HepG2 (cell line): ENCODE results near the gene NSF. TPM values are rescaled to one million over a fixed set of nuclear protein-coding genes. Genes with fewer than 3 reads are reported as not detected.

Experiments
- ARHGAP35 ChIP-seq: sonication (generic); formaldehyde crosslinking; IDR thresholded peaks from 2 replicates; pipeline ENCODE4 v1.9.0; 2022; ENCODE audit warnings: mild to moderate bottlenecking, inconsistent platforms, moderate library complexity, missing genetic modification reagents, borderline replicate concordance
- ATF1 ChIP-seq: IDR thresholded peaks from 2 replicates; pipeline ENCODE4 v1.6.1; 2016; ENCODE audit warnings: mild to moderate bottlenecking, control low read depth
- PATZ1 ChIP-seq: sonication (generic); formaldehyde crosslinking; IDR thresholded peaks from 2 replicates; pipeline ENCODE4 v1.4.0; 2020; ENCODE audit warnings: missing genetic modification reagents
- REXO4 ChIP-seq: sonication (generic); formaldehyde crosslinking; IDR thresholded peaks from 2 replicates; pipeline ENCODE4 v1.8.0; 2022; ENCODE audit warnings: missing genetic modification reagents, mild to moderate bottlenecking, borderline replicate concordance
- SMYD3 ChIP-seq: sonication (generic); formaldehyde crosslinking; IDR thresholded peaks from 2 replicates; pipeline ENCODE4 v1.8.1; 2023; ENCODE audit warnings: mild to moderate bottlenecking, missing genetic modification reagents
- SP4 ChIP-seq: sonication (generic); formaldehyde crosslinking; IDR thresholded peaks from 2 replicates; pipeline ENCODE4 v1.8.1; 2023; ENCODE audit warnings: mild to moderate bottlenecking, missing genetic modification reagents
- SP5 ChIP-seq: IDR thresholded peaks from 2 replicates; pipeline ENCODE4 v1.6.1; 2016; ENCODE audit warnings: low read depth, borderline replicate concordance
- TAF15 ChIP-seq: fragments of 200-400 bp; formaldehyde crosslinking; IDR thresholded peaks from one replicate; pipeline ENCODE4 v1.6.1; 2018; ENCODE audit warnings: mild to moderate bottlenecking, low read depth, low read length; ENCODE audit not compliant: poor library complexity, severe bottlenecking
- TEAD3 ChIP-seq: optimal IDR thresholded peaks from 2 replicates; pipeline ENCODE3; 2016; ENCODE audit warnings: borderline replicate concordance
- WIZ ChIP-seq: sonication (generic); formaldehyde crosslinking; IDR thresholded peaks from 2 replicates; pipeline ENCODE4 v1.5.1; 2020; ENCODE audit warnings: mild to moderate bottlenecking, missing genetic modification reagents
- ZFP37 ChIP-seq: sonication (generic); formaldehyde crosslinking; IDR thresholded peaks from 2 replicates; pipeline ENCODE4 v1.4.0; 2020; ENCODE audit warnings: missing genetic modification reagents, borderline replicate concordance
- ZNF160 ChIP-seq: sonication (generic); formaldehyde crosslinking; IDR thresholded peaks from 2 replicates; pipeline ENCODE4 v1.8.0; 2022; ENCODE audit warnings: mild to moderate bottlenecking, inconsistent platforms, missing genetic modification reagents
- ZNF3 ChIP-seq: IDR thresholded peaks from 2 replicates; pipeline ENCODE4 v1.7.0; 2017; ENCODE audit warnings: inconsistent platforms
- ZNF367 ChIP-seq: sonication (generic); formaldehyde crosslinking; IDR thresholded peaks from 2 replicates; pipeline ENCODE4 v1.4.0; 2020; ENCODE audit warnings: missing genetic modification reagents, borderline replicate concordance
- ZNF768 ChIP-seq: sonication (generic); formaldehyde crosslinking; IDR thresholded peaks from 2 replicates; pipeline ENCODE4 v1.4.0; 2020; ENCODE audit warnings: missing genetic modification reagents
- ZNF777 ChIP-seq: sonication (generic); formaldehyde crosslinking; IDR thresholded peaks from 2 replicates; pipeline ENCODE4 v1.4.0; 2020; ENCODE audit warnings: missing genetic modification reagents
- polyA plus RNA-seq, 8 experiments: library from polyadenylated mRNA; depleted of rRNA in 3 of 8; stranded (reverse) in 7 of 8; unstranded in 1 of 8; fragments of >200 nt; fragmentation: Illumina TruSeq in 4 of 8; extraction: Trizol in 4 of 8; gene quantifications; 2 replicates each; pipeline versions ENCODE4 v1.2.1 to v1.2.3, GENCODE V29; 2011 to 2016; ENCODE audit warnings: low read depth in 4 of 8, missing spikeins in 1 of 8, mixed read lengths in 1 of 8; ENCODE audit not compliant: insufficient read depth in 1 of 8
- total RNA-seq, 5 experiments: library from RNA; depleted of rRNA; stranded (reverse); fragments of >200 nt; fragmentation: Illumina TruSeq; extraction: Trizol; gene quantifications; 2 replicates each; pipeline ENCODE4 v1.2.3, GENCODE V29; 2016; ENCODE audit warnings: low read depth in 1 of 5
- TF ChIP-seq, protein P1 (sequence below): sonication (generic); formaldehyde crosslinking; conservative IDR thresholded peaks from 2 replicates; pipeline ENCODE4 v1.4.0; 2020; ENCODE audit warnings: missing genetic modification reagents
- TF ChIP-seq, protein P2 (sequence below): sonication (generic); formaldehyde crosslinking; IDR thresholded peaks from 2 replicates; pipeline ENCODE4 v1.4.0; 2020; ENCODE audit warnings: missing genetic modification reagents

Gene NSF
- total and polyA plus RNA-seq, 2 of the 13 experiments (the other 11 are each of a cell fraction or from before 2014, with no cell fraction given), result 21.9 to 37.8 TPM

DNA sequence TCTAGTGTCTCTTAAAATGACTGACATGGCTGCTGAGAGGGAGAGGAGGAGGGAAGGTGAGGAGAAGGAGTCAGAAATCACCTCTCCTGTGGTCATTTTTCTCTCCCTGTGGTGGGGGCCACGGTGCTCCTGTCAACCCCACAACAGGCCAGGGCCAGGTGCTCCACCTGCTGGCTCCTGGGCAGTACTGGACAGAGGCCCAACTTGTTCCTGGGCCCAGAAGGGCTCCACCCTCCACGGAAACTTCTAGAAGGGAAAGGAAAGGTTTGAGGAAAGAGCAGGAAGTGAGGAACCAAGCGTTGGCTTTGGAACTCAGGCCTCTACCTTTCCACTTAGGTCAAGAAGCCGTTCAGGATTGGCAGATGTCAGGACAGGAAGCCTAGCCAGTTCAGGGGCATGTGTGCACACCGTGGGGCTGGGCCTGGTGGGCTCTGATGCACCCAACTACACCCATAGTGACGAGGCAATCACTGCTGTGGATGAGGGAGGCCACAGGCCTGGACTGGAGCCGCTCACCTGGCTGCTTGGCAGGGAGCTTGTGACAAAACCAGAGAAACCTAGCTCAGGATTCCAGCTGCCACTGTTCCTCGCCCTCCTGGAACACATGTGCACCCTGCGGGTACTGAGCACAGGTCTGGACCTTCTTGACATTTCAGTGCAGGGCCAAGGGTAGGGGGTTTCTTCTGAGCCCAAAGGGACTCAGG lies 191.9 kb downstream of the NSF start (continued):
- peak; percentile 98 for TF ChIP-seq PATZ1 (CRISPR knock-in tag)
- TF ChIP-seq ARHGAP35, result 0 out of 2 replicates have a peak, but pooled peaks have one; percentile 25
- no peak for TF ChIP-seq ZNF160
- no peak for TF ChIP-seq ZNF367 (CRISPR knock-in tag)
- TF ChIP-seq, protein P1, sequence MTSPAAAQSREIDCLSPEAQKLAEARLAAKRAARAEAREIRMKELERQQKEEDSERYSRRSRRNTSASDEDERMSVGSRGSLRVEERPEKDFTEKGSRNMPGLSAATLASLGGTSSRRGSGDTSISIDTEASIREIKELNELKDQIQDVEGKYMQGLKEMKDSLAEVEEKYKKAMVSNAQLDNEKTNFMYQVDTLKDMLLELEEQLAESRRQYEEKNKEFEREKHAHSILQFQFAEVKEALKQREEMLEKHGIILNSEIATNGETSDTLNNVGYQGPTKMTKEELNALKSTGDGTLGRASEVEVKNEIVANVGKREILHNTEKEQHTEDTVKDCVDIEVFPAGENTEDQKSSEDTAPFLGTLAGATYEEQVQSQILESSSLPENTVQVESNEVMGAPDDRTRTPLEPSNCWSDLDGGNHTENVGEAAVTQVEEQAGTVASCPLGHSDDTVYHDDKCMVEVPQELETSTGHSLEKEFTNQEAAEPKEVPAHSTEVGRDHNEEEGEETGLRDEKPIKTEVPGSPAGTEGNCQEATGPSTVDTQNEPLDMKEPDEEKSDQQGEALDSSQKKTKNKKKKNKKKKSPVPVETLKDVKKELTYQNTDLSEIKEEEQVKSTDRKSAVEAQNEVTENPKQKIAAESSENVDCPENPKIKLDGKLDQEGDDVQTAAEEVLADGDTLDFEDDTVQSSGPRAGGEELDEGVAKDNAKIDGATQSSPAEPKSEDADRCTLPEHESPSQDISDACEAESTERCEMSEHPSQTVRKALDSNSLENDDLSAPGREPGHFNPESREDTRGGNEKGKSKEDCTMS (CRISPR knock-in tag), result no peak
- no peak for TF ChIP-seq ATF1 (CRISPR knock-in tag)
- TF ChIP-seq SMYD3 (CRISPR knock-in tag), result no peak
- TF ChIP-seq TEAD3 (CRISPR knock-in tag), result no peak
- TF ChIP-seq ZNF768 (CRISPR knock-in tag), result no peak
- no peak for TF ChIP-seq SP4 (CRISPR knock-in tag)
- TF ChIP-seq, protein P2, sequence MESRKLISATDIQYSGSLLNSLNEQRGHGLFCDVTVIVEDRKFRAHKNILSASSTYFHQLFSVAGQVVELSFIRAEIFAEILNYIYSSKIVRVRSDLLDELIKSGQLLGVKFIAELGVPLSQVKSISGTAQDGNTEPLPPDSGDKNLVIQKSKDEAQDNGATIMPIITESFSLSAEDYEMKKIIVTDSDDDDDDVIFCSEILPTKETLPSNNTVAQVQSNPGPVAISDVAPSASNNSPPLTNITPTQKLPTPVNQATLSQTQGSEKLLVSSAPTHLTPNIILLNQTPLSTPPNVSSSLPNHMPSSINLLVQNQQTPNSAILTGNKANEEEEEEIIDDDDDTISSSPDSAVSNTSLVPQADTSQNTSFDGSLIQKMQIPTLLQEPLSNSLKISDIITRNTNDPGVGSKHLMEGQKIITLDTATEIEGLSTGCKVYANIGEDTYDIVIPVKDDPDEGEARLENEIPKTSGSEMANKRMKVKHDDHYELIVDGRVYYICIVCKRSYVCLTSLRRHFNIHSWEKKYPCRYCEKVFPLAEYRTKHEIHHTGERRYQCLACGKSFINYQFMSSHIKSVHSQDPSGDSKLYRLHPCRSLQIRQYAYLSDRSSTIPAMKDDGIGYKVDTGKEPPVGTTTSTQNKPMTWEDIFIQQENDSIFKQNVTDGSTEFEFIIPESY (CRISPR knock-in tag), result peak; percentile 29; the same call in 1 of the 2 replicates
- TF ChIP-seq ZNF3 (CRISPR knock-in tag), result no peak
- TF ChIP-seq SP5 (CRISPR knock-in tag), result peak; percentile 50; the same call in 1 of the 2 replicates
- TF ChIP-seq TAF15, result no peak
- no peak for TF ChIP-seq WIZ (CRISPR knock-in tag)
- no peak for TF ChIP-seq REXO4
- TF ChIP-seq ZNF777, result no peak
- no peak for TF ChIP-seq ZFP37
